AG04449 (cell line): ENCODE data around the gene GRM4.

Experiments used
- CTCF ChIA-PET: fragments of 350-600 bp; formaldehyde crosslinking; extraction: SDS; loops from one replicate; lab custom pipeline; 2021; ENCODE audit warnings: antibody characterized with exemption; lab: Yijun Ruan, JAX
- POLR2A ChIA-PET: fragments of 400-600, 350-600 bp; formaldehyde crosslinking; extraction: SDS; loops from one replicate; lab custom pipeline; 2020; ENCODE audit warnings: antibody characterized with exemption, inconsistent platforms; lab: Yijun Ruan, JAX
- DNase-seq: peaks from one replicate; pipeline ENCODE4 v3.0.0-alpha.2; 2010; ENCODE audit warnings: low read depth, low spot score
- H3K4me3 ChIP-seq: 2 replicates; pipeline ENCODE4 v1.5.1; 2011; ENCODE audit warnings: low read depth, mild to moderate bottlenecking, control low read depth, low read length
- TF ChIP-seq, protein P1 (sequence below): IDR thresholded peaks from one replicate; pipeline ENCODE4 v1.5.1; 2011; ENCODE audit warnings: mild to moderate bottlenecking, moderate library complexity, low read length, control low read depth, inconsistent platforms; ENCODE audit not compliant: insufficient read depth; ENCODE audit errors: missing control alignments

GRM4 gene

GRCh38 chr6:34144581-34145160, 1.2 kb downstream of the GRM4 start:
- no peak for DNase-seq
- peak overlapping the region; percentile 18 for H3K4me3 ChIP-seq
- TF ChIP-seq, protein P1, sequence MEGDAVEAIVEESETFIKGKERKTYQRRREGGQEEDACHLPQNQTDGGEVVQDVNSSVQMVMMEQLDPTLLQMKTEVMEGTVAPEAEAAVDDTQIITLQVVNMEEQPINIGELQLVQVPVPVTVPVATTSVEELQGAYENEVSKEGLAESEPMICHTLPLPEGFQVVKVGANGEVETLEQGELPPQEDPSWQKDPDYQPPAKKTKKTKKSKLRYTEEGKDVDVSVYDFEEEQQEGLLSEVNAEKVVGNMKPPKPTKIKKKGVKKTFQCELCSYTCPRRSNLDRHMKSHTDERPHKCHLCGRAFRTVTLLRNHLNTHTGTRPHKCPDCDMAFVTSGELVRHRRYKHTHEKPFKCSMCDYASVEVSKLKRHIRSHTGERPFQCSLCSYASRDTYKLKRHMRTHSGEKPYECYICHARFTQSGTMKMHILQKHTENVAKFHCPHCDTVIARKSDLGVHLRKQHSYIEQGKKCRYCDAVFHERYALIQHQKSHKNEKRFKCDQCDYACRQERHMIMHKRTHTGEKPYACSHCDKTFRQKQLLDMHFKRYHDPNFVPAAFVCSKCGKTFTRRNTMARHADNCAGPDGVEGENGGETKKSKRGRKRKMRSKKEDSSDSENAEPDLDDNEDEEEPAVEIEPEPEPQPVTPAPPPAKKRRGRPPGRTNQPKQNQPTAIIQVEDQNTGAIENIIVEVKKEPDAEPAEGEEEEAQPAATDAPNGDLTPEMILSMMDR = no peak
- POLR2A ChIA-PET = interaction anchor here (0.9 kb wide), 1 partner anchor 374 kb away, joined by 3 read pairs; no protein-coding TSS in a partner anchor
- CTCF ChIA-PET = interaction anchor here (1.2 to 2.3 kb wide), 10 partner anchors 10 to 433 kb away, joined by 3 to 19 read pairs (median 8); partner anchors contain the start of gene UQCC2

DNA sequence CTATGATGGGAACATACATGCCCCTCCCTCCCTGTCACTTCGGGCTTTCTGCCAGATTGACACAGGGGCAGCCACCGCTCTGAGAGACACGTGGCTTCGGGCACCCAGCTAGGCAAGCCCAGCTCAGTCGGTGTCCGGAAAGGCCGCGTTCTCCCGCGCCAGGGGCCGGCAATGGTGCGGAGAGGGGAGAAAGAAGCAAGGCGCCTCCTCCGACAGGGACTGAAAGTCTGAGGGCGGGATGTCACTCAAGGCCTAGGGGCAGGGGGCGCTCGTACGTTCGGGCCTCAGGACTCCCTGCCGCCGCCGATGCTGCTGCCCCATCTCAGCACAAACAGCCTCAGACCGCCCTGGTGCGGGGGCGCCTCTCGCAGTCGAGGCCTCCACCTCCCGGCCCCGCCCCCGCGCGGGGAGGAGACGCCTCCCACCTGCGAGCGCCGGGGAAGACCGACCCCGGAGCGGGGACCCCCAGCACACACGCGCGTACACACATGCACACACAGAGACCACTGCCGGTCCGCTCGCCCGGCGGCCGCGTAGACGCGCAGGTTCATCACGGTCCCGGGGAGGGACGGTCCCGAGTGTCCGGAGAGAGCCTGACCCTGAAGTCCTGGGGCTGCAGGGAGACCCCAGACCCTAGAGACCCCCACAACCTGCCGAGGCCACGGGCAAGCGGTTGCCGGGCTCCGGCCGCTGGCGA, 1.9 kb downstream of the GRM4 start:
- CTCF ChIA-PET = interaction anchor here (1.2 to 3.4 kb wide), 10 partner anchors 8 to 465 kb away, joined by 3 to 19 read pairs (median 6); partner anchors contain the start of gene UQCC2
- DNase-seq = no peak
- TF ChIP-seq, protein P1 = peak; percentile 11
- POLR2A ChIA-PET = no interaction called here
- peak overlapping the region; percentile 6 for H3K4me3 ChIP-seq

- H3K4me3 ChIP-seq = no peak overlapping the region
- TF ChIP-seq, protein P1 = no peak
- ChIA-PET CTCF (interaction anchor here (1.2 to 3.4 kb wide), 5 partner anchors 9 to 466 kb away, joined by 3 to 14 read pairs (median 5); partner anchors contain the start of gene UQCC2), POLR2A (no interaction called here)
- no peak for DNase-seq
These were observed 2.5 kb downstream of the GRM4 start for GRCh38 chr6:34143196-34143883.

- POLR2A ChIA-PET = no interaction called here
- TF ChIP-seq, protein P1 = no peak
- CTCF ChIA-PET = interaction anchor here (0.6 to 3.4 kb wide), 7 partner anchors 10 to 556 kb away, joined by 3 to 14 read pairs (median 3); partner anchors contain the start of gene UQCC2
- H3K4me3 ChIP-seq = no peak overlapping the region
- DNase-seq = no peak
These were observed 3.6 kb downstream of the GRM4 start for GRCh38 chr6:34142061-34142998.

DNA sequence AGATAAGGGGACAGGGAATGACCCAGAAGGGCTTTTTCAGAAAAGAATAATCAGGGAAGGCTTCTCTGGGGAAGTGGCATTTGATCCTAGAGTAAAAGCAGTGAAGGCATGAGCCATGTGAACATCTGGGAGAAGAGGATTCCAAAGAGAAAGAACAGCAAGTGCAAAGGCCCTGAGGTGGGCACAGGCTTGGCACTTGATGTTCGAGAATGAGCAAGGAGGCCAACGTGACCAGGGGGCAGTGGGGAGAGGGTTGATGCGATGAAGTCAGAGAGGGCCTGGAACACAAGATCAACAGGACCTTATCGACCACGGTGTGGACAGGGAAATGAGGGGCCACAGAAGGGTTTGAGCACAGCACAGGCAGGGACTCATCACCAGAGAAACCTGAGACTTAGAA, 5.8 kb downstream of the GRM4 start:
- TF ChIP-seq, protein P1 = no peak
- POLR2A ChIA-PET = no interaction called here
- no peak for DNase-seq
- no peak overlapping the region for H3K4me3 ChIP-seq
- CTCF ChIA-PET = no interaction called here
